NCI-H526 treated with DMSO at 0.1 percent for 48 hours (cell line): ENCODE data around the gene CDC45.

ENCODE experiments used
- DNase-seq: peaks from one replicate; lab custom pipeline; 2025; lab: John Stamatoyannopoulos, UW

The CDC45 gene

GRCh38 chr22:19565382-19566278, 85.9 kb downstream of the CDC45 start:
- no peak for DNase-seq

DNA sequence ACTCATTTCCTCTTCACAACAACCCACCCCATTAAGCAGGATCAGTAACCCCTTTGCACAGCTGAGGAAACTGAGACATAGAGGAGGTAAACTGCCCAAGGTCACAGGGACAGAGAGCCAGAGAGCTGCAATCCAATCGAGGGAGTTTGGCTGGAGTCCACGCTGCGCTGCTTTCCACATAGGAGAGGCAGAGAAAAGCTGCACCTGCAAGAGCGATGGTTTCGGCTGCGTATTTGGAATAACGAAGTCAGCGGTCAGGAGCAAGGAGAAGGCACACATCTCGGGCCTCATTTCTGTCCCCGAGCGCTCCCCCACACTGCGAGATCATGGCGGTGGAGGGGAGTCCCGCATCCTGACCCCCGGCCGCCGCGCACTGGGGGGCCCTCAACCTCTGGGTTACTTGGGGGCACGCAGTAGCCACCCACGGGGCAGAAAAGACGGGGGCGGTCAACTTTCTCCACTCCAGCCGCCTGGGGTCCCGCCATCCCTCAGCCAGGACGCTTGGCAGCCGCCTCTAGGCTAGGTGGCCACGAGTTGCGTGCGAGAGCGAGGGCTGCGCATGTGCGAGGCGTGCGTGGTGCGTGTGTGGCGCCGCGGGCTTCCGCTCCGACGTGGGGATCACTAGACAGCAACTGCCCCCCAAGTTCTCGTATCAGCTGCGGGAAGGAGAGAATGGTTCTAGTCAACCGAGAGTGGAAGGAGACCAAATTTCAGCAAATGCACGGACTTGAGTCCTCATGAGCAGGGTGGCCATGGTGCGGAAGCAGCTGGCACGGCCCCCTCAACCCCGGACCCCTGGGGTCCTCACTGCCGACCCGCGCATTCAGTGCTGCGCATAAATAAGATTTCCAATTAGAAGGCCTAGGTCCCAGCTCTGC, 86.8 kb downstream of the CDC45 start:
- DNase-seq = no peak

DNA sequence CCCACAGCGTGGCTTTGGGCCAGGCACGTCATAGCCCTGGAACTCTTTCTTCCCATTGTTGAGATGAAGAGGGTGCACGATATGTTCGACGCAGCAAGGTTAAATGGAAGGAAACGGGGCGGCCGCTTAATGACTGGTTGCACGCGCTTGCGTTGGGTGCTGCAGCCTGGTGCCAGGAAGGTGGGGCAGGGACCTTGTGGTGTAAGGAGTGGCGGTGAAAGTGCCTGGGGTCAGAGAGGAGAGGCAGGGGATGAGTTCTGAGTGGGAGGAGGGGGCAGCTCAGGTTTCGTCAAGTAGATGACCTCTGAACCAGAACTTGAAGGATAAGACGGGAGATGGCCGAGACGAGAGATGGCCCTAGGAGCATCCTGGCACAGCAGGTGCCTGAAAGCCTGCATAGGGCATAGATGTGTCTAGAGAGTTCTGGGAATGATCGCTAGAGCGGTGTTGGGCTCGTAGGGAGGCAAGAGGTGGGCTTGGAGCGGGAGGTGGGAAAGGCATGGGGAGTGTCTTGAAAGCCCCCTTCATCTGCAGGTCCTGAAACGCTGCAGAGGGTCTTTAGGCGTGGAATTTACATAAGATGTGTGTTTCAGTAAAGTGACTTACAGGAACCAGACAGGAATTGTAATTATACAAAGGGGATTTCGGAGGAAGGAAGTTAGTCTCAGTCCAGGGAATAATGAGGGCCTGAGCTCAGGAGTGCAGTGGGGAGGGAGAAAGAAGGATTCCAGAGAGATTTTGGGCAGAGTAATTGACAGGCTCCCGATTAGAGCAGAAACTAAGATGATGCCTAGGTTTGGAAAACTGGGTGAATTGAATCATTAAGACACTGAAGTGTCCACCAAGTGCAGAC, 87.7 kb downstream of the CDC45 start:
- no peak for DNase-seq

DNA sequence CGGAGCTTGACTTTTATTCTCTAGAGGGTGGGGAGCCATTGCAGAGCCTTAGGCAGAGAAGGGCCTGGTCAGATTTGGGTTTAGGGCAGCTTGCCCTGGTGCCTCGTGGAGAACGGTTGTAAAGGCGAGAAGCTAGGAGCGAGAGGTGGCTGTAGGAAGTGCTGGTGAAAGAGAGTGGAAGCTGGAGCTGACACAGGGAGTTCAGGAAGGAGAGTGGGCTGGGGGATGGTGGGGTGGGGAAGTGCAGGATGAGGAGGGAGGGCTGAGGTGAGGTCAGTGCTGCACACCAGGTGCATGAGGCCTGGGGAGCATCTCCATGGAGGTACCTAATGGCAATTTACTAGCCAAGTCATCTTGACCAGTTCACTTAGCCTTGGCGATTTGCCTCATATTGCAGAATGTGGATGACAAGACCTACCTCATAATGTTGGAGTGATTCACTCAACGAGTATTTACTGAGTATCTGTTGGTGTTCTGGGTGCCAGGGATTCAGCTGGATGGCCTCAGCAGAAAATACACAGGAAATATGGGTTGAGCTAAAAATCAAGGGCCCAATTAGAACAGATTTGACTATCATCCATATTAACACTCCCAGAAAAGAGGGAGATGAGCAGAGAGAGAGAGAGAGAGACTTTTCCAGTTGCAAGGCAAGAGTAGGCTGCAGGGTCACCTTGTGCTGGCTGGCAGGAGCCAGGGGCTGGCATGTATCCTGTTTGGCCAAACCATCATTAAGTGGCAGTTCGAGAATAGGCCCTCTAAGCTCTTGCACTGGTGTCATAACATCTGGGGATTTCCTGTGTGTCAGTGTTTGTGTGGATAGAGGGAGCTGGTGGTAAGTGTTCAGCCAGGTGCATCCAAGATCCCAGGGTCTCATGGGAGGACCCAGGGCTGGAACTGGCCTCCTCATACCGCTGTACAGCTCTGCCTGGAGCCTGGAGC, 88.9 kb downstream of the CDC45 start:
- no peak for DNase-seq

- DNase-seq = no peak
Observed at GRCh38 chr22:19569276-19569640, 89.5 kb downstream of the CDC45 start.

DNA sequence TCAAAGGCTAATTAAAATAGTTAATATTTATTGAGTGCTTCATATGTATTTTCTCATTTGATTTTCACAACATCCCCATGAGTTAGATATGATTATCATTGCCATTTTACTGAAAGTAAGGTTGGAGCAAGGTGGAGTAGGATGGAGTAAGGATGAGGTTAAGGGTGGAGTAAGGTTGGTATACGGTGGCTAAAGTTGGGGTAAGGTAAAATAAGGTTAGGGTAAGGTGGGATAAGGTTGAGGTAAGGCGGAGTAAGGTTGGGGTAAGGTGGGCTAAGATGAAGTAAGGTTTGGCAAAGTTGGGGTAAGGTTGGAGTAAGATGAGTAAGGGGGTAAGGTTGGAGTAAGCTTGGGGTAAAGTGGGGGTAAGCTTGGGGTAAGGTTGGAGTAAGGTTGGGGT, 90.3 kb downstream of the CDC45 start:
- no peak for DNase-seq
